ENCODE measurements around the gene IDH3B.

- TF ChIP-seq, protein P1, sequence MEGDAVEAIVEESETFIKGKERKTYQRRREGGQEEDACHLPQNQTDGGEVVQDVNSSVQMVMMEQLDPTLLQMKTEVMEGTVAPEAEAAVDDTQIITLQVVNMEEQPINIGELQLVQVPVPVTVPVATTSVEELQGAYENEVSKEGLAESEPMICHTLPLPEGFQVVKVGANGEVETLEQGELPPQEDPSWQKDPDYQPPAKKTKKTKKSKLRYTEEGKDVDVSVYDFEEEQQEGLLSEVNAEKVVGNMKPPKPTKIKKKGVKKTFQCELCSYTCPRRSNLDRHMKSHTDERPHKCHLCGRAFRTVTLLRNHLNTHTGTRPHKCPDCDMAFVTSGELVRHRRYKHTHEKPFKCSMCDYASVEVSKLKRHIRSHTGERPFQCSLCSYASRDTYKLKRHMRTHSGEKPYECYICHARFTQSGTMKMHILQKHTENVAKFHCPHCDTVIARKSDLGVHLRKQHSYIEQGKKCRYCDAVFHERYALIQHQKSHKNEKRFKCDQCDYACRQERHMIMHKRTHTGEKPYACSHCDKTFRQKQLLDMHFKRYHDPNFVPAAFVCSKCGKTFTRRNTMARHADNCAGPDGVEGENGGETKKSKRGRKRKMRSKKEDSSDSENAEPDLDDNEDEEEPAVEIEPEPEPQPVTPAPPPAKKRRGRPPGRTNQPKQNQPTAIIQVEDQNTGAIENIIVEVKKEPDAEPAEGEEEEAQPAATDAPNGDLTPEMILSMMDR (conservative IDR thresholded peaks at IDR 0.05; ENCODE audit: low read length): no peak
- no peak for TF ChIP-seq EZH2phosphoT487 (IDR thresholded peaks at IDR 0.05; ENCODE audit: borderline replicate concordance)
Observed at GRCh38 chr20:2616634-2617033, 47.4 kb downstream of the IDH3B start.

All from Loucy (cell line).